Upper lobe of left lung (tissue), 4 donors: ENCODE data around the gene BNC2.

Experiments
- CTCF ChIP-seq, 6 experiments: fragments of 450-650 bp in 4 of 6; fragments of 200-600 bp in 2 of 6; sonication (generic) in 2 of 6; IDR thresholded peaks; one replicate each; pipeline ENCODE4 v1.5.1; 2016 to 2019; ENCODE audit warnings: antibody characterized with exemption in 6 of 6
- EP300 ChIP-seq, 4 donors: sonication (generic); formaldehyde crosslinking; IDR thresholded peaks; one replicate each; pipeline ENCODE4 v1.5.1; 2017; ENCODE audit warnings: antibody characterized with exemption in 4 of 4, control low read depth in 2 of 4
- POLR2A ChIP-seq, 4 donors: fragments of 450-650 bp; IDR thresholded peaks; one replicate each; pipeline ENCODE4 v1.5.1; 2016 to 2017; ENCODE audit warnings: antibody characterized with exemption in 4 of 4, mild to moderate bottlenecking in 2 of 4
- POLR2AphosphoS5 ChIP-seq, 2 donors: sonication (generic); formaldehyde crosslinking; IDR thresholded peaks; one replicate each; pipeline ENCODE4 v1.5.1; 2017; ENCODE audit warnings: antibody characterized with exemption in 2 of 2

- TF ChIP-seq POLR2A (IDR thresholded peaks at IDR 0.05) (no peak), EP300 (IDR thresholded peaks at IDR 0.05) (no peak), CTCF (IDR thresholded peaks at IDR 0.05) (no peak), POLR2AphosphoS5 (IDR thresholded peaks at IDR 0.05) (no peak)
Observed at GRCh38 chr9:16709924-16710323, 160.5 kb downstream of the BNC2 start.
